Measurements from ENCODE around the gene ZMIZ1.

ZMIZ1 gene

GRCh38 chr10:79229830-79230327, 161.1 kb downstream of the ZMIZ1 start:
- Mint-ChIP-seq H3K36me3 (ENCODE audit: low read depth) (peaks cover 97% of the 10 kb centered on the region), H3K27ac (peak overlapping the region; percentile 44)
- intact Hi-C loops (cut with micrococcal nuclease), result no loop called here

GRCh38 chr10:79230328-79230830, 161.6 kb downstream of the ZMIZ1 start:
- intact Hi-C loops (cut with micrococcal nuclease), result no loop called here
- Mint-ChIP-seq H3K27ac (peak overlapping the region; percentile 44), H3K4me1 (ENCODE audit: low read depth) (peaks cover 41% of the 10 kb centered on the region), H3K4me3 (no peak overlapping the region), H3K27me3 (no peaks in the 10 kb centered on the region), H3K9me3 (no peaks in the 10 kb centered on the region), H3K36me3 (ENCODE audit: low read depth) (peaks cover 97% of the 10 kb centered on the region)

More at GRCh38 chr10:79229830-79230327, 161.1 kb downstream of the ZMIZ1 start:
- Mint-ChIP-seq H3K4me3 (no peak overlapping the region), H3K4me1 (ENCODE audit: low read depth) (peaks cover 37% of the 10 kb centered on the region), H3K27me3 (no peaks in the 10 kb centered on the region), H3K9me3 (no peaks in the 10 kb centered on the region)

- Mint-ChIP-seq H3K27ac (peak overlapping the region; percentile 44), H3K36me3 (ENCODE audit: low read depth) (peaks cover 99% of the 10 kb centered on the region), H3K9me3 (no peaks in the 10 kb centered on the region), H3K4me3 (no peak overlapping the region), H3K4me1 (ENCODE audit: low read depth) (peaks cover 45% of the 10 kb centered on the region), H3K27me3 (no peaks in the 10 kb centered on the region)
- intact Hi-C loops (cut with micrococcal nuclease), result no loop called here
Measured at GRCh38 chr10:79230850-79231249, 162.1 kb downstream of the ZMIZ1 start.

- Mint-ChIP-seq H3K36me3 (ENCODE audit: low read depth) (peaks cover 94% of the 10 kb centered on the region), H3K27ac (no peak overlapping the region), H3K4me3 (no peak overlapping the region), H3K27me3 (no peaks in the 10 kb centered on the region), H3K4me1 (ENCODE audit: low read depth) (peaks cover 48% of the 10 kb centered on the region), H3K9me3 (no peaks in the 10 kb centered on the region)
- intact Hi-C loops (cut with micrococcal nuclease), result no loop called here
Measured at GRCh38 chr10:79231908-79232307, 163.1 kb downstream of the ZMIZ1 start.

- Mint-ChIP-seq H3K4me3 (no peak overlapping the region), H3K36me3 (ENCODE audit: low read depth) (peaks cover 87% of the 10 kb centered on the region), H3K27me3 (no peaks in the 10 kb centered on the region), H3K4me1 (ENCODE audit: low read depth) (peaks cover 54% of the 10 kb centered on the region), H3K27ac (no peak overlapping the region), H3K9me3 (no peaks in the 10 kb centered on the region)
- intact Hi-C loops (cut with micrococcal nuclease), result no loop called here
Measured at GRCh38 chr10:79232864-79233263, 164.1 kb downstream of the ZMIZ1 start.

- H3K27ac Mint-ChIP-seq, result no peak overlapping the region
- H3K27me3 Mint-ChIP-seq, result no peaks in the 10 kb centered on the region
- peaks cover 69% of the 10 kb centered on the region for H3K36me3 Mint-ChIP-seq (ENCODE audit: low read depth)
- intact Hi-C loops (cut with micrococcal nuclease), result no loop called here
- peaks cover 66% of the 10 kb centered on the region for H3K4me1 Mint-ChIP-seq (ENCODE audit: low read depth)
- no peaks in the 10 kb centered on the region for H3K9me3 Mint-ChIP-seq
- no peak overlapping the region for H3K4me3 Mint-ChIP-seq
Measured at GRCh38 chr10:79234391-79235315, 165.9 kb downstream of the ZMIZ1 start.

- Mint-ChIP-seq H3K9me3 (no peaks in the 10 kb centered on the region), H3K27ac (no peak overlapping the region), H3K27me3 (no peaks in the 10 kb centered on the region), H3K36me3 (ENCODE audit: low read depth) (peaks cover 59% of the 10 kb centered on the region), H3K4me3 (no peak overlapping the region), H3K4me1 (ENCODE audit: low read depth) (peaks cover 70% of the 10 kb centered on the region)
- intact Hi-C loops (cut with micrococcal nuclease), result no loop called here
Measured at GRCh38 chr10:79235765-79236432, 167.1 kb downstream of the ZMIZ1 start.

GRCh38 chr10:79236433-79236765, 167.6 kb downstream of the ZMIZ1 start:
- peak overlapping the region; percentile 87 for H3K27ac Mint-ChIP-seq
- H3K36me3 Mint-ChIP-seq (ENCODE audit: low read depth), result peaks cover 59% of the 10 kb centered on the region
- intact Hi-C loops (cut with micrococcal nuclease), result no loop called here
- peaks cover 75% of the 10 kb centered on the region for H3K4me1 Mint-ChIP-seq (ENCODE audit: low read depth)
- no peaks in the 10 kb centered on the region for H3K27me3 Mint-ChIP-seq
- no peak overlapping the region for H3K4me3 Mint-ChIP-seq
- no peaks in the 10 kb centered on the region for H3K9me3 Mint-ChIP-seq

GRCh38 chr10:79237454-79238157, 168.8 kb downstream of the ZMIZ1 start:
- intact Hi-C loops (cut with micrococcal nuclease), result loop anchor here (2.0 kb wide), 1 partner anchor 57 kb away; no protein-coding TSS in a partner anchor
- Mint-ChIP-seq H3K27me3 (no peaks in the 10 kb centered on the region), H3K4me1 (ENCODE audit: low read depth) (peaks cover 83% of the 10 kb centered on the region), H3K9me3 (no peaks in the 10 kb centered on the region), H3K36me3 (ENCODE audit: low read depth) (peaks cover 55% of the 10 kb centered on the region), H3K4me3 (no peak overlapping the region), H3K27ac (peak overlapping the region; percentile 87)

- Mint-ChIP-seq H3K27me3 (no peaks in the 10 kb centered on the region), H3K9me3 (no peaks in the 10 kb centered on the region), H3K4me1 (ENCODE audit: low read depth) (peaks cover 83% of the 10 kb centered on the region), H3K4me3 (no peak overlapping the region), H3K27ac (peak overlapping the region; percentile 87), H3K36me3 (ENCODE audit: low read depth) (peaks cover 50% of the 10 kb centered on the region)
- intact Hi-C loops (cut with micrococcal nuclease), result loop anchor here (2.0 kb wide), 1 partner anchor 57 kb away; no protein-coding TSS in a partner anchor
Measured at GRCh38 chr10:79238158-79238520, 169.4 kb downstream of the ZMIZ1 start.

GRCh38 chr10:79238606-79239005, 169.8 kb downstream of the ZMIZ1 start:
- intact Hi-C loops (cut with micrococcal nuclease), result loop anchor here (2.0 kb wide), 1 partner anchor 56 kb away; no protein-coding TSS in a partner anchor
- peaks cover 45% of the 10 kb centered on the region for H3K36me3 Mint-ChIP-seq (ENCODE audit: low read depth)
- no peak overlapping the region for H3K4me3 Mint-ChIP-seq
- H3K4me1 Mint-ChIP-seq (ENCODE audit: low read depth), result peaks cover 83% of the 10 kb centered on the region
- H3K27me3 Mint-ChIP-seq, result no peaks in the 10 kb centered on the region
- peak overlapping the region; percentile 87 for H3K27ac Mint-ChIP-seq
- no peaks in the 10 kb centered on the region for H3K9me3 Mint-ChIP-seq

GRCh38 chr10:79239275-79239779, 170.6 kb downstream of the ZMIZ1 start:
- Mint-ChIP-seq H3K4me3 (no peak overlapping the region), H3K27ac (peak overlapping the region; percentile 87), H3K27me3 (no peaks in the 10 kb centered on the region), H3K4me1 (ENCODE audit: low read depth) (peaks cover 84% of the 10 kb centered on the region), H3K36me3 (ENCODE audit: low read depth) (peaks cover 44% of the 10 kb centered on the region), H3K9me3 (no peaks in the 10 kb centered on the region)
- intact Hi-C loops (cut with micrococcal nuclease), result loop anchor here (2.0 kb wide), 1 partner anchor 55 kb away; no protein-coding TSS in a partner anchor

- Mint-ChIP-seq H3K4me3 (no peak overlapping the region), H3K27me3 (no peaks in the 10 kb centered on the region), H3K27ac (peak overlapping the region; percentile 87), H3K36me3 (ENCODE audit: low read depth) (peaks cover 41% of the 10 kb centered on the region), H3K9me3 (no peaks in the 10 kb centered on the region), H3K4me1 (ENCODE audit: low read depth) (peaks cover 86% of the 10 kb centered on the region)
- intact Hi-C loops (cut with micrococcal nuclease), result loop anchor here (1.0 to 2.0 kb wide), 2 partner anchors 8 to 55 kb away; no protein-coding TSS in a partner anchor
Measured at GRCh38 chr10:79239924-79240581, 171.3 kb downstream of the ZMIZ1 start.

All from dendritic cell treated with granulocyte-macrophage colony-stimulating factor and Interleukin-4, amounts not matched to agents 40 ng/mL and 50 ng/mL, for 4 days (primary cell).